GM18873 (cell line): Measurements from ENCODE around the gene PRKG1.
"Not testable (repeated sequence)": the region's sequence is repeated elsewhere in the genome, so short reads cannot be mapped to it uniquely, and the experiment has no call there.

ENCODE experiments used
- ATAC-seq: cut with Tn5 transposase; IDR thresholded peaks from one replicate; pipeline ENCODE4 v1.9.1; 2021; ENCODE audit warnings: mild to moderate bottlenecking, moderate library complexity, moderate number of reproducible peaks; ENCODE audit not compliant: unreplicated experiment, low FRiP score

Gene PRKG1

GRCh38 chr10:51405580-51406351 is 331.5 kb downstream of the PRKG1 start:
- ATAC-seq, result no peak

- ATAC-seq, result no peak
Measured at GRCh38 chr10:51406581-51406980, 332.3 kb downstream of the PRKG1 start.

- no peak for ATAC-seq
Measured at GRCh38 chr10:51416494-51416893, 342.2 kb downstream of the PRKG1 start.

GRCh38 chr10:51419196-51420093 is 345.2 kb downstream of the PRKG1 start:
- ATAC-seq, result no peak

- ATAC-seq, result no peak
Measured at GRCh38 chr10:51421853-51422252, 347.6 kb downstream of the PRKG1 start.

- ATAC-seq, result peak; percentile 62
Measured at GRCh38 chr10:51422311-51423120, 348.2 kb downstream of the PRKG1 start.

GRCh38 chr10:51423121-51423452 is 348.8 kb downstream of the PRKG1 start:
- ATAC-seq, result no peak

GRCh38 chr10:51425431-51425830 is 351.1 kb downstream of the PRKG1 start:
- no peak for ATAC-seq

- no peak for ATAC-seq
Measured at GRCh38 chr10:51427758-51428157, 353.5 kb downstream of the PRKG1 start.

- no peak for ATAC-seq
Measured at GRCh38 chr10:51430506-51430905, 356.2 kb downstream of the PRKG1 start.

- no peak for ATAC-seq
Measured at GRCh38 chr10:51433949-51434475, 359.7 kb downstream of the PRKG1 start.

GRCh38 chr10:51436805-51437204 is 362.5 kb downstream of the PRKG1 start:
- ATAC-seq, result no peak

- ATAC-seq, result no peak
Measured at GRCh38 chr10:51439645-51440044, 365.4 kb downstream of the PRKG1 start.

GRCh38 chr10:51445588-51445987 is 371.3 kb downstream of the PRKG1 start:
- no peak for ATAC-seq

- ATAC-seq, result no peak
Measured at GRCh38 chr10:51447119-51447518, 372.8 kb downstream of the PRKG1 start.

GRCh38 chr10:51455762-51456161 is 381.5 kb downstream of the PRKG1 start:
- ATAC-seq, result not testable (repeated sequence)

- no peak for ATAC-seq
Measured at GRCh38 chr10:51459476-51459875, 385.2 kb downstream of the PRKG1 start.

GRCh38 chr10:51462076-51462779 is 387.9 kb downstream of the PRKG1 start:
- ATAC-seq, result no peak

GRCh38 chr10:51468424-51468823 is 394.1 kb downstream of the PRKG1 start:
- no peak for ATAC-seq

- no peak for ATAC-seq
Measured at GRCh38 chr10:51469686-51470085, 395.4 kb downstream of the PRKG1 start.
